ENCODE results near the gene RPS5. TPM values are rescaled to one million over a fixed set of nuclear protein-coding genes. Genes with fewer than 3 reads are reported as not detected.

Gene RPS5
- total RNA-seq, 4 donors from 2014 or later, result 1,292 to 2,917 (median 1,952) TPM

DNA sequence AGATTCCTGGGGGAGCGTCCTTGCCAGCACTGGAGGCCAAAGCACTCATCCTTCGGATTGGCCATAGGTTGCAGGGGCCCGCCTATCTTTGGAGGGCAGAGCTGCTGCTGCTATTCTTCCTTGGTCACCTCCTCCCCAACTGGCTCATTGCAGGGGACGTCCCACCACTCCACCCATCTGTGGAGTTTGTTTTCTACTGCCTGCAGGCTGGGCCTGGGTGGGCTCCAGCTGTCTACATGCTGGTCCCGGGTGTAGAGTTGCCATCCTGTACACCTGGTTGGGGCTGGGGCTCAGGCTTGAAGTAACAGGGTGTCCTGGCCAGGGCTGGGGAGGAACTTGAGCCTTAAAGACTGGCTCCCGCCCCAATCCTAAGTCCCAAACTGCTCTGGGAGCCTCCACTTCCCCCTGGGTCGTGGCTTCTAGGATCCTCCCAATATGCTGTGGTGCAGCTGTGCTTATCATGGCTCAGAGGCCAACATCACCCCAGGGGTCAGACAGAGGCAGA, 10.5 kb downstream of the RPS5 start:
- intact Hi-C loops (cut with DNase I), result no loop called here
- H3K27ac ChIP-seq, result no peak overlapping the region
- no peak for TF ChIP-seq POLR2A (IDR thresholded peaks at IDR 0.05)
- TF ChIP-seq, protein P1, sequence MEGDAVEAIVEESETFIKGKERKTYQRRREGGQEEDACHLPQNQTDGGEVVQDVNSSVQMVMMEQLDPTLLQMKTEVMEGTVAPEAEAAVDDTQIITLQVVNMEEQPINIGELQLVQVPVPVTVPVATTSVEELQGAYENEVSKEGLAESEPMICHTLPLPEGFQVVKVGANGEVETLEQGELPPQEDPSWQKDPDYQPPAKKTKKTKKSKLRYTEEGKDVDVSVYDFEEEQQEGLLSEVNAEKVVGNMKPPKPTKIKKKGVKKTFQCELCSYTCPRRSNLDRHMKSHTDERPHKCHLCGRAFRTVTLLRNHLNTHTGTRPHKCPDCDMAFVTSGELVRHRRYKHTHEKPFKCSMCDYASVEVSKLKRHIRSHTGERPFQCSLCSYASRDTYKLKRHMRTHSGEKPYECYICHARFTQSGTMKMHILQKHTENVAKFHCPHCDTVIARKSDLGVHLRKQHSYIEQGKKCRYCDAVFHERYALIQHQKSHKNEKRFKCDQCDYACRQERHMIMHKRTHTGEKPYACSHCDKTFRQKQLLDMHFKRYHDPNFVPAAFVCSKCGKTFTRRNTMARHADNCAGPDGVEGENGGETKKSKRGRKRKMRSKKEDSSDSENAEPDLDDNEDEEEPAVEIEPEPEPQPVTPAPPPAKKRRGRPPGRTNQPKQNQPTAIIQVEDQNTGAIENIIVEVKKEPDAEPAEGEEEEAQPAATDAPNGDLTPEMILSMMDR (IDR thresholded peaks at IDR 0.05), result no peak
- H3K4me3 ChIP-seq, result peak overlapping the region in 1 of 4 donors; percentile 57
- peaks cover 0 to 28% (median 0%) of the 10 kb centered on the region in 4 donors for H3K27me3 ChIP-seq
- DNase-seq, result no peak
- WGBS, 2 donors, result 70 to 81% methylated on average over 3 of the region's 7 CpGs
- H3K36me3 ChIP-seq, result peaks cover 8 to 27% (median 24%) of the 10 kb centered on the region in 3 donors
- no peaks in the 10 kb centered on the region for H3K9me3 ChIP-seq
- peaks cover 33 to 83% (median 37%) of the 10 kb centered on the region in 3 donors for H3K4me1 ChIP-seq

DNA sequence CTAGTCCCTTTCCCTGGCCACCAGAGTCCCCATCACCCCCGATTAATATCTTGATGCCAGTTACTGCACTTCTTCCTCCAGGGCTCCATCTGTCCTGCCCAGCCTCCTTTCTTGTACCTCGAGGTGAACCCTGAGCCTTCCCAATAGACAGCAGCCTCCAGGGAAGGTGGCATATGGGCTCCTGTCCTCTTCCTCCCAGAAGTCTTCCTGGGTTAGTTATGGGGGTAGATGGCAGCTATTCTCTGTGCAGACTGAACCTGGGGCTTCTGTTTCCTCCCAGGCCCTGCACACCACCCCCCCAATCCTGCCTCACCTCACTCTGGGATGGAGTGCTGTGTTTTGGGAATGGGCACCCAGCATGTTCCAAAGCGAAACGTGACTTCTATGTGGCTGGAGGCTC, 11.0 kb downstream of the RPS5 start:
- Histone ChIP-seq H3K27me3 (peaks cover 0 to 28% (median 0%) of the 10 kb centered on the region in 4 donors), H3K27ac (no peak overlapping the region), H3K4me1 (peaks cover 33 to 78% (median 37%) of the 10 kb centered on the region in 3 donors), H3K4me3 (no peak overlapping the region), H3K9me3 (no peaks in the 10 kb centered on the region), H3K36me3 (peaks cover 5 to 22% (median 19%) of the 10 kb centered on the region in 3 donors)
- intact Hi-C loops (cut with DNase I), result no loop called here
- WGBS, 2 donors, result 79 to 84% methylated on average over 3 to 4 of the region's 4 CpGs
- TF ChIP-seq, protein P1 (IDR thresholded peaks at IDR 0.05), result no peak
- no peak for TF ChIP-seq POLR2A (IDR thresholded peaks at IDR 0.05)
- no peak for DNase-seq

DNA sequence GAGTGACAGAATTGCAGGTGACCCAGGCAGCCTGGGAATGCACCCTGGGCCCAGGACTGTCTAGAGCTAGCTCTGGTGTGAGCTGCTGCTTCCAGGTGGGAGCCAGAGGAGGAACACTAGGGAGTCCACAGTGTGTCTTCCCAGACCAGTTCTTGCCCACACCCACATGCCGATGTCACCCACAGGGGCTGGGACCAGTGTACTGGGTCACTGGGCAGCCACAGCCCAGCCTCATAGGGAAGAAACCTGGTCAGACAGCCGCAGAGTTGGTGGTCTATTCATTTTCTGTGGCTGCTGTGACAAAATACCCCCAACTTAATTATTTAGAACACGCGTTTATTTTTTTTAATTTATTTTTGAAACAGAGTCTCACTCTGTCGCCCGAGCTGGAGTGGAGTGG, 11.5 kb downstream of the RPS5 start:
- H3K4me1 ChIP-seq, result peaks cover 33 to 74% (median 37%) of the 10 kb centered on the region in 3 donors
- H3K27me3 ChIP-seq, result peaks cover 0 to 28% (median 0%) of the 10 kb centered on the region in 4 donors
- TF ChIP-seq, protein P1 (IDR thresholded peaks at IDR 0.05), result no peak
- TF ChIP-seq POLR2A (IDR thresholded peaks at IDR 0.05), result no peak
- intact Hi-C loops (cut with DNase I), result no loop called here
- no peak overlapping the region for H3K4me3 ChIP-seq
- 90 to 93% methylated on average over 6 of the region's 6 CpGs for WGBS, 2 donors
- H3K9me3 ChIP-seq, result no peaks in the 10 kb centered on the region
- no peak overlapping the region for H3K27ac ChIP-seq
- no peak for DNase-seq
- peaks cover under 1 to 17% (median 14%) of the 10 kb centered on the region in 3 donors for H3K36me3 ChIP-seq

DNA sequence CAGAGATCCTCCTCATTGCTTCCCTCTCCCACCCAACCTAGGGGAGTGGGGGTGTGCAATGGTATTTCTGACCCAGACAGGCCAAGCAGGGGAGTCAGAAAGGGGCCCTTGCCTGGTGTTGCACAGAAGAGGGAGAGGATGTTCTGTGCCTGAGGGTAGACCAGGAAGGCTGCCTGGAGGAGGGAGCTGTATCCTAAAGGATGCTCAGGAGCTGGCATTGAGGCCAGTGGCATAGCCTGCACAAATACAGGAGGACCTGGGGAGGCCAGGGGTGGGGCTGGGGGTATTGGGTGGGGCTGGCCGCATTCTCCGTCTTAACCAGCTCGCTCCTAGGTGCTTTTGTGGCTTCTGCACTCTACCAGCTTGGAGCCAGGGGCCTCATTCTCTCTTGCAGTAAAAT, 12.8 kb downstream of the RPS5 start:
- Histone ChIP-seq H3K4me1 (peaks cover 25 to 62% (median 29%) of the 10 kb centered on the region in 3 donors), H3K9me3 (no peaks in the 10 kb centered on the region), H3K4me3 (no peak overlapping the region), H3K27me3 (peaks cover 0 to 28% (median 0%) of the 10 kb centered on the region in 4 donors), H3K27ac (no peak overlapping the region), H3K36me3 (peaks cover 0 to 4% (median under 1%) of the 10 kb centered on the region in 3 donors)
- intact Hi-C loops (cut with DNase I), result no loop called here
- WGBS, 2 donors, result 100% methylated on average over 2 to 3 of the region's 3 CpGs
- no peak for DNase-seq
- no peak for TF ChIP-seq POLR2A (IDR thresholded peaks at IDR 0.05)
- TF ChIP-seq, protein P1 (IDR thresholded peaks at IDR 0.05), result no peak

DNA sequence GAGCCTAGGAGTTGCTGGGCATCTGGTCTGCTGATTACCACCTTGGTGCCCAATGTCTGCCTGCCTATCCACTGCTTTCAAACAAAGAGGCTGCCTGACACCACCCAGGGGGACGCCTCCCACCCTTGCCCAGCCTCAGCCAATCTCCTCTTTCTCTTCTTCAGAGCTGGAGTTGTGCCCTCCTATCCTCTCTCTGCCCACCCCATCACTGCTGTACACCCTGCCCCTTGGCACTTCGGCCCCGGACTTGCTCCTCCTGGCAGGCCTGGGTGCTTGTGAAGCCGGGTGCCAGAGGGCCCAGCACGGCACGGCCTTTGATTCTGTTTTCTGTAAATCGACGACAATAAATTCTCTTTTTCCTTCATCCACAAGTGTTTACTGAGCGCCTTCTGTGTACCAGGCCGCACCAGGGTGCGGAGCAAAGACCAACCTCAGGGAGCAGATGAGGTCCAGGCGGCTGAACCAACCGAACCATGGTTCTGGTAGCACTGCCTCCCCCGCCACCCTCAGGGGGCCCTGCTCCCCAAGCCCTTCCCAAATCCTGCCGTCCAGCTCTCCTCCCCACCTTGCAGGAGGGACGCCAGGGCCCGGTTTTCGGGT, 13.3 kb downstream of the RPS5 start:
- no peak for DNase-seq
- TF ChIP-seq, protein P1 (IDR thresholded peaks at IDR 0.05), result no peak
- TF ChIP-seq POLR2A (IDR thresholded peaks at IDR 0.05), result no peak
- Histone ChIP-seq H3K4me3 (peak overlapping the region; percentile 26 to 76 (median 66)), H3K27ac (peak overlapping the region in 2 of 4 donors; percentile 73 to 89), H3K4me1 (peaks cover 22 to 56% (median 24%) of the 10 kb centered on the region in 3 donors), H3K9me3 (no peaks in the 10 kb centered on the region), H3K36me3 (no peaks in the 10 kb centered on the region), H3K27me3 (peaks cover 0 to 26% (median 0%) of the 10 kb centered on the region in 4 donors)
- 52 to 54% methylated on average over 17 of the region's 18 CpGs for WGBS, 2 donors
- intact Hi-C loops (cut with DNase I), result no loop called here
